HepG2 (cell line): ENCODE measurements around the gene CFD. TPM values are rescaled to one million over a fixed set of nuclear protein-coding genes. Genes with fewer than 3 reads are reported as not detected.

Experiments
- FOXM1 ChIP-seq: sonication (generic); formaldehyde crosslinking; IDR thresholded peaks from 2 replicates; pipeline ENCODE4 v1.5.0; 2020; ENCODE audit warnings: missing genetic modification reagents
- GFI1 ChIP-seq: sonication (generic); formaldehyde crosslinking; IDR thresholded peaks from 2 replicates; pipeline ENCODE4 v1.5.0; 2020; ENCODE audit warnings: missing genetic modification reagents, mild to moderate bottlenecking, borderline replicate concordance
- HNF4G ChIP-seq, 2 experiments: sonication (generic) in 1 of 2; formaldehyde crosslinking in 1 of 2; IDR thresholded peaks; 2 replicates each; pipeline versions ENCODE4 v1.4.0 to v1.6.1; 2011 to 2020; ENCODE audit warnings: borderline replicate concordance in 2 of 2, low read depth in 2 of 2, mild to moderate bottlenecking in 2 of 2, low read length in 1 of 2, missing genetic modification reagents in 1 of 2, moderate library complexity in 1 of 2
- JUNB ChIP-seq: sonication (generic); formaldehyde crosslinking; IDR thresholded peaks from 2 replicates; pipeline ENCODE4 v1.8.0; 2022; ENCODE audit warnings: missing genetic modification reagents, mild to moderate bottlenecking, borderline replicate concordance
- KAT2B ChIP-seq: fragments of 150-350 bp; IDR thresholded peaks from 2 replicates; pipeline ENCODE4 v1.6.1; 2014; ENCODE audit warnings: low read depth, low read length, borderline replicate concordance
- KLF9 ChIP-seq: IDR thresholded peaks from 2 replicates; pipeline ENCODE4 v1.6.1; 2016; ENCODE audit warnings: low read depth
- MED1 ChIP-seq: sonication (generic); formaldehyde crosslinking; IDR thresholded peaks from 2 replicates; pipeline ENCODE4 v1.4.0; 2020; ENCODE audit warnings: missing genetic modification reagents
- RELA ChIP-seq: sonication (generic); formaldehyde crosslinking; IDR thresholded peaks from 2 replicates; pipeline ENCODE4 v1.4.0; 2020; ENCODE audit warnings: missing genetic modification reagents
- RFXANK ChIP-seq: IDR thresholded peaks from 2 replicates; pipeline ENCODE4 v1.6.1; 2016
- RXRA ChIP-seq: sonication (generic); formaldehyde crosslinking; IDR thresholded peaks from 2 replicates; pipeline ENCODE4 v1.5.1; 2020; ENCODE audit warnings: missing genetic modification reagents
- SNAPC2 ChIP-seq: sonication (generic); formaldehyde crosslinking; IDR thresholded peaks from 2 replicates; pipeline ENCODE4 v1.8.1; 2022; ENCODE audit warnings: mild to moderate bottlenecking, missing genetic modification reagents
- ZBTB38 ChIP-seq: sonication (generic); formaldehyde crosslinking; IDR thresholded peaks from 2 replicates; pipeline ENCODE4 v1.5.1; 2020; ENCODE audit warnings: mild to moderate bottlenecking, missing genetic modification reagents
- ZNF136 ChIP-seq: sonication (generic); formaldehyde crosslinking; IDR thresholded peaks from 2 replicates; pipeline ENCODE4 v1.8.1; 2022; ENCODE audit warnings: low read depth, mild to moderate bottlenecking, moderate library complexity, missing genetic modification reagents
- ZNF17 ChIP-seq: sonication (generic); formaldehyde crosslinking; IDR thresholded peaks from 2 replicates; pipeline ENCODE4 v1.5.0; 2020; ENCODE audit warnings: mild to moderate bottlenecking, missing genetic modification reagents
- ZNF296 ChIP-seq: sonication (generic); formaldehyde crosslinking; conservative IDR thresholded peaks from 2 replicates; pipeline ENCODE4 v1.5.0; 2020; ENCODE audit warnings: mild to moderate bottlenecking, missing genetic modification reagents
- ZNF503 ChIP-seq: sonication (generic); formaldehyde crosslinking; IDR thresholded peaks from 2 replicates; pipeline ENCODE4 v1.4.0; 2020; ENCODE audit warnings: missing genetic modification reagents
- ZNF639 ChIP-seq: conservative IDR thresholded peaks from 2 replicates; pipeline ENCODE4 v1.6.1; 2018; ENCODE audit warnings: missing genetic modification reagents
- ZNF672 ChIP-seq: sonication (generic); formaldehyde crosslinking; IDR thresholded peaks from 2 replicates; pipeline ENCODE4 v1.8.1; 2022; ENCODE audit warnings: missing genetic modification reagents
- ZNF768 ChIP-seq: sonication (generic); formaldehyde crosslinking; IDR thresholded peaks from 2 replicates; pipeline ENCODE4 v1.4.0; 2020; ENCODE audit warnings: missing genetic modification reagents
- ZNF83 ChIP-seq: sonication (generic); formaldehyde crosslinking; IDR thresholded peaks from 2 replicates; pipeline ENCODE4 v1.4.0; 2020; ENCODE audit warnings: missing genetic modification reagents, mild to moderate bottlenecking, borderline replicate concordance
- ZNF879 ChIP-seq: sonication (generic); formaldehyde crosslinking; IDR thresholded peaks from 2 replicates; pipeline ENCODE4 v1.8.1; 2023; ENCODE audit warnings: missing genetic modification reagents
- ZSCAN22 ChIP-seq: sonication (generic); formaldehyde crosslinking; IDR thresholded peaks from 2 replicates; pipeline ENCODE4 v1.4.0; 2020; ENCODE audit warnings: mild to moderate bottlenecking, missing genetic modification reagents
- ZSCAN30 ChIP-seq: sonication (generic); formaldehyde crosslinking; IDR thresholded peaks from 2 replicates; pipeline ENCODE4 v1.5.0; 2020; ENCODE audit warnings: mild to moderate bottlenecking, missing genetic modification reagents
- polyA plus RNA-seq, 8 experiments: library from polyadenylated mRNA; depleted of rRNA in 3 of 8; stranded (reverse) in 7 of 8; unstranded in 1 of 8; fragments of >200 nt; fragmentation: Illumina TruSeq in 4 of 8; extraction: Trizol in 4 of 8; gene quantifications; 2 replicates each; pipeline versions ENCODE4 v1.2.1 to v1.2.3, GENCODE V29; 2011 to 2016; ENCODE audit warnings: low read depth in 4 of 8, missing spikeins in 1 of 8, mixed read lengths in 1 of 8; ENCODE audit not compliant: insufficient read depth in 1 of 8
- total RNA-seq, 5 experiments: library from RNA; depleted of rRNA; stranded (reverse); fragments of >200 nt; fragmentation: Illumina TruSeq; extraction: Trizol; gene quantifications; 2 replicates each; pipeline ENCODE4 v1.2.3, GENCODE V29; 2016; ENCODE audit warnings: low read depth in 1 of 5
- TF ChIP-seq, protein P1 (sequence below): sonication (generic); formaldehyde crosslinking; IDR thresholded peaks from 2 replicates; pipeline ENCODE4 v1.4.0; 2020; ENCODE audit warnings: missing genetic modification reagents, borderline replicate concordance

The CFD gene
- total and polyA plus RNA-seq, 2 of the 13 experiments (the other 11 are each of a cell fraction or from before 2014, with no cell fraction given), result 2.3 to 4.6 TPM

DNA sequence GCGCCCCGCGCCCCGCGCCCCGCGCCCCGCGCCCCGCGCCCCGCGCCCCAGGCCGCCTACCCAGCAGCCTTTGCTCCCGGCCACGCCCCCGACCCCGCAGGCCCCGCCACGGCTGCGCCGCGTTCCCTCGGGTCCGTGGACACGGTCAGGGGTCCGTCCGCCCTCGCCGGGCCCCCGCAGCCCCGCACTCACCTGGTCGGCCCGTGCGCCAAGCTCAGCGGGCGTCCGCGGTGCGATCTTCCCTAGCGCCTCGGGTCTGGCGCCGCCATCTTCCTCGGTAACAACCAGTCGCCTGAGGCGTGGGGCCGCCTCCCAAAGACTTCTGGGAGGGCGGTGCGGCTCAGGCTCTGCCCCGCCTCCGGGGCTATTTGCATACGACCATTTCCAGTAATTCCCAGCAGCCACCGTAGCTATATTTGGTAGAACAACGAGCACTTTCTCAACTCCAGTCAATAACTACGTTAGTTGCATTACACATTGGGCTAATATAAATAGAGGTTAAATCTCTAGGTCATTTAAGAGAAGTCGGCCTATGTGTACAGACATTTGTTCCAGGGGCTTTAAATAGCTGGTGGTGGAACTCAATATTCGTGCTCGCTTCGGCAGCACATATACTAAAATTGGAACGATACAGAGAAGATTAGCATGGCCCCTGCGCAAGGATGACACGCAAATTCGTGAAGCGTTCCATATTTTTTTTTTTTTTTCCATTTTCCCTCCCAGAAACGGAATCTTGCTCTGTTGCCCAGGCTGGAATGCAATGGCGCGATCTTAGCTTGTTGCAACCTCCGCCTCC, 33.6 kb downstream of the CFD start, which contains the start of the genes MED16 and RNU6-9 (continued):
- TF ChIP-seq FOXM1, result no peak
- no peak for TF ChIP-seq ZSCAN30 (CRISPR knock-in tag)
- no peak for TF ChIP-seq ZNF503 (CRISPR knock-in tag)
- peak; percentile 66; the same call in 1 of the 2 replicates for TF ChIP-seq ZBTB38
- TF ChIP-seq ZNF83 (CRISPR knock-in tag), result no peak
- TF ChIP-seq, protein P1, sequence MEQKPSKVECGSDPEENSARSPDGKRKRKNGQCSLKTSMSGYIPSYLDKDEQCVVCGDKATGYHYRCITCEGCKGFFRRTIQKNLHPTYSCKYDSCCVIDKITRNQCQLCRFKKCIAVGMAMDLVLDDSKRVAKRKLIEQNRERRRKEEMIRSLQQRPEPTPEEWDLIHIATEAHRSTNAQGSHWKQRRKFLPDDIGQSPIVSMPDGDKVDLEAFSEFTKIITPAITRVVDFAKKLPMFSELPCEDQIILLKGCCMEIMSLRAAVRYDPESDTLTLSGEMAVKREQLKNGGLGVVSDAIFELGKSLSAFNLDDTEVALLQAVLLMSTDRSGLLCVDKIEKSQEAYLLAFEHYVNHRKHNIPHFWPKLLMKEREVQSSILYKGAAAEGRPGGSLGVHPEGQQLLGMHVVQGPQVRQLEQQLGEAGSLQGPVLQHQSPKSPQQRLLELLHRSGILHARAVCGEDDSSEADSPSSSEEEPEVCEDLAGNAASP (CRISPR knock-in tag), result no peak
- TF ChIP-seq GFI1 (CRISPR knock-in tag), result no peak; the same call in 1 of the 2 replicates
- peak; percentile 24; the same call in 1 of the 2 replicates for TF ChIP-seq RXRA
- TF ChIP-seq ZNF879 (CRISPR knock-in tag), result no peak
- no peak for TF ChIP-seq RFXANK (CRISPR knock-in tag)
- 0 out of 2 replicates have a peak, but pooled peaks have one; percentile 38 for TF ChIP-seq ZNF639 (CRISPR knock-in tag)
- TF ChIP-seq ZNF768, result peak; percentile 61; the same call in 1 of the 2 replicates
- no peak for TF ChIP-seq KAT2B
- no peak for TF ChIP-seq RELA (CRISPR knock-in tag)
- TF ChIP-seq ZNF136, result 0 out of 2 replicates have a peak, but pooled peaks have one; percentile 28
- TF ChIP-seq SNAPC2 (CRISPR knock-in tag), result peak; percentile 100
- no peak for TF ChIP-seq JUNB (CRISPR knock-in tag)
- peak; percentile 42; the same call in 1 of the 2 replicates for TF ChIP-seq MED1 (CRISPR knock-in tag)
- TF ChIP-seq ZNF17 (CRISPR knock-in tag), result no peak
- no peak for TF ChIP-seq HNF4G (IDR thresholded peaks at IDR 0.05; ENCODE audit: borderline replicate concordance, low read depth, low read length)
- TF ChIP-seq HNF4G (CRISPR knock-in tag; IDR thresholded peaks at IDR 0.05; ENCODE audit: borderline replicate concordance, low read depth), result no peak
- TF ChIP-seq ZNF672 (CRISPR knock-in tag), result no peak
- TF ChIP-seq KLF9, result no peak
- TF ChIP-seq ZSCAN22 (CRISPR knock-in tag), result no peak
- TF ChIP-seq ZNF296, result no peak
